HG02610 (cell line): ENCODE data around the gene TRIM29.

Source experiments
- ATAC-seq: cut with Tn5 transposase; IDR thresholded peaks from one replicate; pipeline ENCODE4 v1.9.1; 2021; ENCODE audit warnings: mild to moderate bottlenecking, moderate library complexity; ENCODE audit not compliant: unreplicated experiment

TRIM29 gene

DNA sequence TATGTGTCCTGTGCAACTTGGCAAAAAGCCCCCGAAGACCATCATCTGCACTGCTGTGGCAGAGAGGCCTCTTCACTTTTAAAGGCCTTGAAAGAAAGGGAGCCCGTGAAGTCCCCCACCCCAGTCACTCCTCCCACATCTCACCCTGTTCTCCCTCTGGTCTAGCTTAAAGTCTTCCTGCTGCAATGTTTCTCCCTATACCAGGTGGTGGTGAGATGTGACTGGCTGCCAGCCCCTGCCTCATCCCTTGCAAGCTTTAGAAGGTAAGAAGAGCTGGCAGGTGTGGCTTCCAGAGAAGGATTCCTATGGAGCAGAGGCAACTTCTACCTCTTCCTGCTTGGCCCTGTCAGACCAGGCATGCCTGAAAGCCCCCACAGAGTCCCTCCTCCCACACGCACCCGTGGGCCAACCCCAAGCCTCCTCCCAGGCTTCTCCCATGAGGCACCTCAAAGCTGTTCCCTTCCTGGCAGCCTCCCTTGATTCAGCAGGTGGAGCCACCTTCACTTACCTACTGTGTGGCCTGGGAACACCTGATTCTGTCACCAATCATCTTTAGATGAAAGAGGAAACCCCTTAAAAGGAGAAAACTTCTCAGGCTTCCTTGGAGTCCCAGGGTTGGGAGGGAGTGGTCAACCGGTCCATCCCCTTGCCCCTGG lies 4.0 kb upstream of the TRIM29 start:
- ATAC-seq, result no peak

DNA sequence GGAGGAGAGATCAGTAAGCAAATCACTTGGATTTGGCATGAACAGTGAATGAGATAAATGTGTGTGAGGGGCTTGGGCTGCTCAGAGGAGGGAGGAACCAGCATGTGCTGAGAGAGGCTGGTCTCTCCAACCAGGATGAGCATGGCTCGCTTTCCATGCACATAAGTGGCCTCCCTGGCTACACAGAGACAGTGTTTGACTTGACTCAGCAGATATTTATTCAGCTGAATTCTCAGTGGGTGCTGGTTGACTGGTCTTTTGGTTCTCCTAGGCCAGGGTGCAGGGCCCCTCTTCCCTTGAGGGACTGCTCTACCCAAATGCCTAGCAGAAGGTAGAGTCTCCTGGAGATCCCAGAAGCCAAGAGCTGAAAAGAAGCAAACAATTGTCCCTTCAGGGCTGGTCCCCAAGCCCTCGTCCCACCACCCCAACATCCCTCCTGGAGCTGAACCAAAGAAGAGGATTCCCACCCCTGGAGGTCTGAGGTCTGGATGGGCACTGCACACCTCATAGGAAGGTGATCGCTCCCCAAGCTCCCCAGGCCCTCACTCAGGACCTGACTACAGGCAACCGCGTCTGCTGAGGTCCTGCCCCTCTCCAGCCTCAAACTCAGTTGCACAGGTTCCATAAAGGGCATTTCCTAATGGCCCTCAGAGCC lies 3.3 kb upstream of the TRIM29 start:
- no peak for ATAC-seq

DNA sequence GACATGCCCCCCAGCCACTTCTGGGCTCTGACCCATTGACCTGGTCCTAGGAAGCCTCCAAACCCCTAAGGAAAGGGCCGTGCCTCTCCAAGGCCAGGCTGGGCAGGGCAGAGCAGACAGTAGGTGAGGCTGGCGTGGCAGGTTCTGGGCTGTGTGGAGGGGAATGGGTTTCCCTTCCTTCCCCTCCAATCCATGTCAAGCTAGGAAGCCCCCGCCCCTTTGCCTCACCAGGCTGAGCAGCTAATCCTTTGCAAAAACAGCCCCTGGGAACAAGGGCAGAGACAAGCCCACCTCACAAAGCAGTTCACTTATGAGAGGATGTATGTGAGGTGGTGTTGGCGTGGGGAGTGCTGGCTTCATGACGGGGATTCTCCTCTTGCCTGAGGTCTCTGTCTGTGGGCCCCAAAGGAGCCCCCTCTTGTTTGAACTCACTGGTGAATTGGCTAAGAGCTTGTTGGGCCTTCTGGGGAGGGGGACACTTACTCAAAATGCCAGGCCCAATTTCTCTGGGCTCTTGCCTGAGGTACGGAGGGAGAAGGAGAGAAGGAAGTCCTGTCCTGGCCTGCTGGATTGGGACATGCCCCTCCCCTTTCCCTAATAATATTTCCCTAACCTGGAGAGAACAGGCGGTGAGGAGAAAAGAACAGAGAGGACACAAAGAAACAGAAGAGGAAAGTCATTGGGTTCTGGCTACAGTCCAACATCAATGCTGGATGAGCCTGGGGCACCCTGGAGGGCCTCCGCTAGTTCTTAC lies 1.6 kb upstream of the TRIM29 start:
- ATAC-seq, result no peak

DNA sequence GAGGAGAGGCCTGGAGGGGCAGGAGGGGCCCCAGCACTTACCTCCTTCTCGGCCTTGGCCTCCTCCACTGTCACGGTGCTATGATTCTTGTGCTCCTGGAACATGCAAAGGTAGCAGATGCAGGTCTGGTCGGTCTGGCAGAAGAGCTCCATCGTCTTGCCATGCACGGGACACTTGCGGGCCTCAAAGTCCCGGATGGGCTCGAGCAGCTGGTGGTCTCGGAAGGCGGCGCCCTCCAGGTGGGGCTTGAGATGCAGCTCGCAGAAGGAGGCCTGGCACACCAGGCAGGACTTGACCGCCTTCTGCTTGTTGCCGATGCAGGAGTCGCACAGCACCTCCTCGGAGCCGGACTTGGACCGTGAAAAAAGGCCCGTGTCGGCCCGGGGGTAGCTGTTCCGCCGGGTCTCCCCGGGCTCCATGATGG lies 714 bp downstream of the TRIM29 start:
- ATAC-seq, result no peak

DNA sequence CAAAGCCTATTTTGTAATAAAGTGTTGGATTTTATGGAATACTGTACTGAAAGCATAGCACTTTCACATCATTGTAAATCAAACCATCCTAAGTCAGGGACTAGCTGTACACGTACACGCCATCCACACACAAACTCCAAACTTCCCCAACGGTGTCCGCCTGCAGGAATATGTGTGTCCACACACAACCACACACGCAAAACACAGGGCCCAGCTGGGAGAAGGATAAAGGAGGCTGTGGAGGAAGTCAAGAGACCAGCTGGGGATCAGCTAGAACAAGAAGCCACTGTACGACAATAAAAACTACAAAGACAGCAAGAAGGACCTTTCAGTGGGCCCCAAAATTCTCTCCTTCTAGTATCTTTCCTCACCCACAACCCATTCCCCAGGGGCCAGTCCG lies 1.6 kb downstream of the TRIM29 start:
- no peak for ATAC-seq

DNA sequence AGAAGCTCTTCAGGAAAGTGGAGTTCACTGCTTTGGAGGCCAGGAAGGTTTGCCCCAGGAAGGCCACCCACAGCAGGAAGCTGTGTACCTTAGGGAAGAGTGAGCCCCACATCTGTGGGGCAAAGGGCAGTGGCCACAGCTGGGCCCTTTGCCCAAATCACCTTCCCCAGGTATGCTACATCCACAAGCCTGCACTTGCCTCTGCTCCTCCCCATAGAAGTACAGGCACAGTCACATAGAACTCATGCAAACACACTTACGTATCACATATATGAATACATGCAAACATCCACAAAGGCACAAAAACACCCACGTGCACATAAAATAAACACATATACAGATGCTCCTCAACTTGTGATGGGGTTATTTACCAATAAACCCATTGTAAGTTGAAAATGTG lies 2.1 kb downstream of the TRIM29 start:
- ATAC-seq, result no peak

DNA sequence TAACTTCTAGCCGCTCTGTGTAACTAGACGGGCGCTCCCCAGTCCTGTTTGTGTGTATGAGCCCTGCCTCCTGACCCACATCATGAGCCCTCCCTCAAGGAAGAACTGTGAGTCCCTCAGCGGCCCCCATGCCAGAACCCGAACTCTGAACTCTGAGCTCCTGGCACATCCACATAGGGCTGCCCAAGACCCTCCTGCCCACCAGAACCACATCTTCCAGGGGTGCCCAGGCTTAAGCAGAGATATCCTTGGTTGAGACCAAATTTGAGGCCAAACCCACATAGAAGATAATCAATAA lies 3.0 kb downstream of the TRIM29 start:
- ATAC-seq, result no peak

DNA sequence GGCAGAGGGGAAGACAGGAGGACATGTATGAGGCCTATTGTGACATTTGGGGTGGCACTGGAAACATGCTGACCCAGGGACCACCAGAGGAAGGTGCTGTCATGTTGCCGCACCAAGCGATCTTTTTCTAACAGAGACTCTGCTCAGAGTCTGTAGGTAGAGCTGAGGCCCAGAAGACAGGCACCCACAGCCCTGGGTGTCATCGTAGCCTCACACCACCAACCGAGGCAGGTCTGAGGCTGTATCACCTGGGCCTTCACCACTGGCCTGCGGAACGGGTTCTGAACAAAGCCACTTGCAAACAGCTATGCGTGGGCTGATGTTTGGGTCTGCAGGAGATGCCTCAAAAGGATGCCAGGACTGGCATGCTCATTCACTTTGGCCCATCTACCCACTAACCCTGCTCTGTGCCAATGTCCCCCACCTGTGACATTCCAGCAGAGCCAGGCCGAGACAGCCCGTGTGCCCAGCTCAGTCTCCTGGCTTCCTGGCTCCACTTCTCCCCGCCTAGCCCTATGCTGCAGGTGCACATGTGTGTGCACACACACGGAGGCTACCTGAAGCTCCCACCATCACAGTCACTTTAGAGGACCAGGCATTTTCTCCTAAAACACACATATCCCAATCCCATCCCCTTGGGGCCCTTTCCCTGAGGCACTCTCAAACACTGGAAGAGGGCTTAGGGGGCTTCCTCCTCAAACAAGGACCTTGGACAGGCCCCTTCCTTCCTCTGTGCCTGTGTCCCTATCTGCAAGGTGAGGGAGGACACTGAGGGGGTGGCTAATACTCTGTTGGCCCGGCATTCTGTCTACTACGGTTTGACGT lies 3.6 kb downstream of the TRIM29 start:
- no peak for ATAC-seq

DNA sequence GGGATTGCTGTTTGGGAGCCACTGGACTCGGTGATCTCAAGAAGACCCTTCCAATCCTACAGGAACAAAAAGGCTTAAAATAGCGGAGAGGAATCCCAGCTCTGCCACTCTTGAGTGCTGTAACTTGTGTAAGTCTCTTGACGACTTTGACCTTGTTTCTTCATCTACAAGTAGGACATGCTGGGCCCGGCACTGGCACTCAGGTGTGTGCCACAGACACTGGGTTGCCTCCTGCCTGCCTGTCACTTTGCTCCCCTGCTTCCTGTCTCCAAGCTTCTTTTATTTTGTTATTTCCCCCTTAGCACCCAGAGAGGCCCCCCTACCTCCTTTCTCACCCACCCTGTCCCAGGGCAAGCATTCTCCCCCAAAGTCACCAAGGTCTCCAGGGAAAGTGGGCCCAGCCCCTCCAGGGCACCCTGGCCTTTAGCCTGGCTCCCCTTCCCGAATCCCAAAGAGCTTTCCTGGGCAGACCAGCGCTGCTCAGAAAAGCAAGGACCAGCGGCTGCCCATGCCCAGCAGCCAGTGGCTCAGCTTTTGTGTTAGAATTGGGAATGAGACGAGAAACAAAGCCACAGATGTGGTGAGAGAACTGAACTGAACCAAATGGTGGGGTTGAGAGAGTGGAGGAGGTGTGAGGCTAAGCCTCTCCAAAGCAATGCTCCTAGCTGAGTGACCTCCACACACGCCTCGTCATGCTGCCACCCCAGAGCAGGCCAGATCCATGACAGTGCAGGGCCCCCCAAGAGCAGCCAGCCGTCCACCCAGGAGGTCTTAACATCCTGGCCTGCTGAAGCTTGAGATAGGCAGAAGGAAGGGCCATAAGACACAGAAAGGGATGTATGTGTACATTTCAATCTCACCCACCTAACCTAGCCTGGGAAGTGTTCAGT lies 4.5 kb downstream of the TRIM29 start:
- ATAC-seq, result no peak

DNA sequence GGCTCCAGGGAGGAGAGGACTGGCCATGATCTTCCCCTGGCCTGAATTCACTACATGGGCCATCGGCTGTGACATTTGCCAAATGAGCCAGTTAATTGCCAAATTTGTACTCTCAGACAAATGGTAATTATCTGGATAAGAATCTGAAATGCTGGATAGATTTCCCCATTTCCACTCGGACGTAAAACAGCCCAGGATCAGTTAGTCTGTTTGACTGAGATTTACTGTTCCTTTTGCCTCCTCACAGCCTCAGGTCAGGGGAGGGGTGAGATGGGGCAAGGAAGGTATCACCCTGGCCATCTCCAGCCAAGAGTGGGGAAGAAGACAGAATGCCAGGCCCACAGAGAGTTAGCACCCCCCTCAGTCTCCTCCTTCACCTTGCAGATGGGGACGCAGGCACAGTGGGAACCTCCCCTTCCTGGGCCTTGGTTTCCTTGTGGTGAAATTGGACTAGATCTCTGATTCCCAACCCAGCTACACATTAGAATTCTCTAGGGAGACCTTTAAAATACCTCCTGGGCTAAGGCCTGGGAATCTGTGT lies 5.2 kb downstream of the TRIM29 start:
- ATAC-seq, result no peak

DNA sequence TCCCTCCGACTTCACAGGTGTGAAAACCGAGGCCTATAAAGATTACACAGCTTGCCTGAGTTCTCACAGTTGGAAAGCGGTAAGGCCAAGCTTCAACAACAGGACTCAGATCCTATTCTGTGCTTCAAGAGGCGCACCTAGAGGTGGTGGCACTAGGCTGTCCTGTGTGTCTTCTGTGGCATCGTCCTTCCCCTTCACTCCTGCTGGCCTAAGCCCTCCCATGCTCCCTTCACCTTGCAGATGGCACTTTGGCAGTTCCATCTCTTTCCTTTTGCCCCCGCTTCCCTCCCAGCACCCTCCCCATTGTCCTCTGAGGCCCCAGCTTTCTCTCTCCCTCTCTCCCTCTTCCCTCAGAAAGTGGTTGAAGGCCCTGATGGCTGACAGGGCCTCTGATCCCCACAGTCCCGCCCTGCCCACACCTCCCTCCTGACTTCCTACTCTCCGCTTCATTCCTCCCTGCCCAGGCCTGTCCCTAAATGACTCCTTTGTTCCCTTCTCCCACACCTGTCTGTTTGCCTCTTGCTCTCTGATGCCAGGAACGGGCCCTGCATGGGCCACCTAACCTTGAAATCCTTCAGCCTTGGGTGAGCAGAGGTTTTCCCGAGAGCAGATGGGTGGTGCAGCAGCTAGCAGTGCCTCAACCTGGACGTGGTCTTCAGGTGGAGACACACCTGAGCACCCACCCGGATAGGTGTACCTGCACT lies 5.8 kb downstream of the TRIM29 start:
- no peak for ATAC-seq

DNA sequence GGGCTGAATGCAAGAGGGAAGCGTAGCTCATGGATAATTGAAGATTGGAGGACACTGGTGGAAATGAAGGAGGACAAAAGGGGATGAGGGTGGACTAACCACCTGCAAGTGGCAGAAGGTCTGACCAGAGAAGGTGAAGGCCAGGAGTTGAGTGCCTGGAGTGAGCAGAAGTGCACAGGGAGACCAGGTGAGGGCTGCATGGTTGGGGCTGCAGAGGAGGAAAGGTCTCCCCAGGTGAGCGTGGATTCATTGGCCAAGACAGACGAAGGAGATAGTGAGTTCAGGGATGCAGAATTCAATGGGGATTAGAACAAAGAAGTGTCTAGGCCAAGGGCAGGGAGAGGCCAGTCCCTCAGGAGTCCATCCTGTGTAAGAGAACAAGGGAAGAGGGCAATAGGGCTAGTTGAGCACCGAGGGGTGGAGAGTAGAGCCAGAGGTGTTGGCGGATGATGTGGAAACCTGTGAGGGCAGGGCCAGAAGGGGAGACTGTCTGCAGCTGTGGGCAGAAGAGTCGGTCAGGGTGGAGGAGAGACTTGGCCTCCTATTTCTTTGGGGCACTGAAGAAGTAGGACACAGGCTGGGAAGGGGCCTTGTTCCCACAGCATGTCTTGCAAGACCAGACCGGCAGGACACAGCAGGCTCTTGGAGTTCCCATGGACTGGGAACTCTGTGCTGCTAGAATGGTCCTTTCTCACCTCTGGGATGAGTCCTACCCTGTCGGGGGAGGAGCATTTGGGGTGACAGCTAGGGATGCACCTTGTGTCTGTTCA lies 6.7 kb downstream of the TRIM29 start:
- ATAC-seq, result no peak

DNA sequence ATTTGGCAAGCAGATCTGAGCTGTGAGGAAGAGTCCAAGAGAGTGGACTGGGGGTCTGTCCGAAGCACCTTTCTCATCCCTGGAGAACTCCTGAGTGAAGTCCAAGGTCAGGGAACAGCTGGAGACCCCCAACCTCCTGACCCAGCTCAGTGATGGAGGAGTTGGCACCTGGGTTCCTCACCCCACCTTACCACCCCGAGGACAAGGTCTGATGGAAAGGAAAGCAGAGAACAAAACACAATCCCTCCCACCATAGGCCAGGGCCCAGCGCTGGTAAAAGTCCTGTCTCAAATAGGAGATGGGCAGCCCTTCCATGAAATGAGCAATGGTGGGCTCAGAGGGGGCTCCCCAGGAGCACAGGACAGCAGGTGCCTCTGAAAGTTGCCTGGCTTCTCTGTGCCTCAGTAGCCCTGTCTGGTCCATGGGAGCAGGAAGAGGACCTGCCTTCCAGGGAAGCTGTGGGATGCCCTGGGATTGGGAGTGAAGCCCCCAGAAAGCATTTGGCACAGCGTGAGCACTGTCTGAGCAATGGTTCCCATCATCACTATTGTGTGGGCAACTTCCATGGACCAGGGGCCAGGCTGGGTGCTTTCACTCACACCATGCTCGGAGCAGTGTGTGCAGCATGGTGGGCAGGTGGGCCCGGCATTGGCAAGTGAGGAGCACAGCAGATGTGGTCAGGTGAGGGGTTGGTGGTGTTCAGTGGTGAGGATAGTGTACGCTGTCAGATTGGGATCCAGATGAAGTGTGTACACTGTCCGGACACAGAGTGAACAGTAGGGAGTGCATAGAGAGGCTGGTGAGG lies 7.5 kb downstream of the TRIM29 start:
- ATAC-seq, result no peak

DNA sequence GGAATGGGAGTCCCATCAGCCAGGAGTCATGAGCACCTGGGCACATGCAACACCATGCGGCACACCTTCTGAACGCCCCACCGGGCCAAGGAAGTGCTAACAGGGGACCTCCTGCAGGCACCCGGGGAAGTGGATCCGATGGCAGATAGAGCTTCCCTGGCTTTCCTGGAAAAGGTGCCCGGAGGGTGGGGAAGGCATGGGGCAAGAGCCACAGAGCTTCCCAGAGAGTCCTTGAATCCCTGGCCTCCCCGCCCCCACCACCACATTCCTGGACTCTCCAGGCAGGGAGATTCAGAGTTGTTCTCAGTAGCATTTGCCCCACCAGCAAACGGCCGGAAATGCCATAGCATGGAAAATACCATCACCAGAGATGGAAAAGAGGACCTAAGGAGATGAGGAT lies 8.3 kb downstream of the TRIM29 start:
- no peak for ATAC-seq

DNA sequence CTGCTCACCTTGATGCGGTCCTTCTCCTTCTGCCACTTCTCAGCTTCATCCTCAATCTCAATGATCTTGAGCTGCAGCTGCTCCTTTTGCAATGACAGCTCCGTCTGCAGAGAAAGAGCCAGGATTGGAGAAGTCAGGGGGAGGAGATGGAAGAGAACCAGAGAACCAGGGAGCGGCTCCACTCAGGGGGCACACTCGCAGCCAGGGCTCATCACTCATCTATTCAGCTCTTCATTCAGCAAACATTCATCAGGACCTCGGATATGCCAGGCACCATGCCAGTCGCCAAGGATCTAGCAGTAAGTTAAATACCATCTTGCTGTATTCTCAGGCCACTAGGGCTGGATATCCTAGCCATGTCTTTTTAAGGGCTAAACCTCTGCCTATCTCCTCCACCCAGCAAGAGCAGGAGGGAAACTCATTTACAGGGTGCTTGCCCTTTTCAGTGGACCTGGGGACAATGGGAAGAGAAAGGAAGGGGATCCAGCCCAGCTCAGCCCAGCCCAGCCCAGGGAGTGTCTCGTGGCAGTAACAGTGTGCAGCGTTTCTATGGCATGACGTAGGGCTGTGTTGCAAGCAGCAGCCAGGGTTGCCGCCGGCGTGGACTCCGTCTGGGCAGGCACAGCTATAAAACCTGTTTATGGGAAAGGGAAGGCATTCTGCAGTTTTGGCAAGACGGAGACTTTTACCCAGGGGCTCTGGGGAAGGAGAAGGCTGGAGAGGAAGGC lies 9.4 kb downstream of the TRIM29 start:
- no peak for ATAC-seq

DNA sequence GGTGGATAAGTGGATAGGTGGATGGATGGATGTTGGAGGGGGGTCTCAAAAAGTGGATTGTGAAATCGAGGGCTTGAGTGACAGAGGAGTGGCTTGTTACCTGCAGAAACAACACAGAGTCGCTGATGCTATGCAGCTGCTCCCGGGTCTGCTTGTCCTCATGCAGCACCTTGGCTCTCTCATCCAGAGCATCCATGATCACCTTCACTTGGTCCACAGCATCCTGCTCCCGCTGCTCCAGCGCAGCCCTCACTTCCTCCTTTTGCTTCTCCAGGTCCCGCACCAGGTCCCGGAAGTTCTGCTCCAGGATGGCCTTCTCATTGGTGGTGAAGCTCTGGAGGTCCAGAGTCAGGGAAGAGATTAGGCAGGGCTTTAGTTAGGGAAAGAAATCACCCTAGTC lies 10.7 kb downstream of the TRIM29 start:
- ATAC-seq, result no peak

DNA sequence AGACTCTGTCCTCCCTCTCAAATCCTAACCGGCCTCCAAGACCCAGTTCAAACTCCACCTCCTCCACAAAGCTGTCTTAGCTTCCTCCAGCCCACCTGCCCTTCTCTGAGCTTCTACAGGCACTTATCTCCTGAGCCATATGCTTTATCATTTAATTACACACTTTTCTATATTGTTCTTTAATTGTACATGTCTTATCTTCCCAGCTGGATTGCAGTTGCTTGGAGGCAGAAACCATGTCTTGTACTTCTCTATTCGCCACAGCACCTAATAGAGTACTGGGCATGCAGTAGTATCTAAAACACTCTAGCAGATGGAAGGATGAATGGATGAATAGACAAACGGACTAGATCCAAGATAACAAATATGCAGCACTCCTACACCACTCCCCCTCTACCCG lies 11.3 kb downstream of the TRIM29 start:
- ATAC-seq, result no peak
